T-helper 22 cell (primary cell): ENCODE data around the gene CASD1.

Experiments used
- DNase-seq: peaks from one replicate; pipeline ENCODE4 v3.0.0-alpha.2; 2020; ENCODE audit warnings: low read depth

The CASD1 gene

DNA sequence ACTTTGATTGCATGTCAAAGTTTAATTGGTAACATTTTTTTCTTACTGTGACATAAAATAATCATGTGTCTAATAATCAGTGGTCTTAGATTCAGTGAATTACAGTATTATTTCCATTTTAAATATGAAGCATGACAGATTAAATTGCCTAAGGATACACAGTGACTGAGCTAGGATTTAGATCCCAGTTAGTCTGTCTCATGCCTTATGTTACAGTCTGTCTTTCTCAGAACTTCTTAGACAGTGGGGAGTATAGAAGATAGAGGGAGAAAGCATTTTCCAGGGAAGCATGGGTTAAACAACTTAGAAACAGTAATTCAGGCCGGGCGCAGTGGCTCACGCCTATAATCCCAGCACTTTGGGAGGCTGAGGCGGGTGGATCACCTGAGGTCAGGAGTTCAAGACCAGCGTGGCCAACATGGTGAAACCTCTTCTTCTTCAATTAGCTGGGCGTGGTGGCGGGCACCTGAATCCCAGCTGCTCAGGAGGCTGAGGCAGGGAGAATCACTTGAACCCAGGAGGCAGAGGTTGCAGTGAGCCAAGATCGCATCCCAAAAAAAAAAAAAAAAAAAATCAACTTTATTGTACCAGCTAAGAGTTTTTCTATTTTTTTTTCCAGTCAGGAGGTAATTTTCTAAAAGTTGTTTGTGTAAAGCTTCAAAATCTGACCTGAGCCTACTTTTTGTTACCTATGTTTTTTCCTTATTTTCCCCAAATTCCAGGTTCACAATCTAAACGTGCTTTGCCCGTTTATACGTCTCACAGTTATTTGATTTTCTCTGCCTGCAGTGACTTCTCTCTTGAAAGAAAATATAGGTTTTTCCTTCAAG lies 3.3 kb downstream of the CASD1 start:
- DNase-seq: no peak

DNA sequence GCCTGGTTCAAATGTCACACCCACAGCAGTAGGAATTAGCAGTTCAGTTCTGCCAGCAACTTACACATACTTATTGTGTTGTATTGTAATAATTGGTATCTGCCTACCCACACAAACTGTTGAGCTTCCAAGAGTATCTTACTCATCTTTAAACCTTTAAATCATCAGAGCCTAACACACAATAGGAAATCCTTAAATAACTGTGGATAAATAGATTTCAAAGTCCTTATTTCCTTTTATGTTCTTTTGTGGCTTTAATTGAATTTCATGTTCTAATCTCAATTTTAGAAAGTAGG lies 3.9 kb downstream of the CASD1 start:
- no peak for DNase-seq

DNA sequence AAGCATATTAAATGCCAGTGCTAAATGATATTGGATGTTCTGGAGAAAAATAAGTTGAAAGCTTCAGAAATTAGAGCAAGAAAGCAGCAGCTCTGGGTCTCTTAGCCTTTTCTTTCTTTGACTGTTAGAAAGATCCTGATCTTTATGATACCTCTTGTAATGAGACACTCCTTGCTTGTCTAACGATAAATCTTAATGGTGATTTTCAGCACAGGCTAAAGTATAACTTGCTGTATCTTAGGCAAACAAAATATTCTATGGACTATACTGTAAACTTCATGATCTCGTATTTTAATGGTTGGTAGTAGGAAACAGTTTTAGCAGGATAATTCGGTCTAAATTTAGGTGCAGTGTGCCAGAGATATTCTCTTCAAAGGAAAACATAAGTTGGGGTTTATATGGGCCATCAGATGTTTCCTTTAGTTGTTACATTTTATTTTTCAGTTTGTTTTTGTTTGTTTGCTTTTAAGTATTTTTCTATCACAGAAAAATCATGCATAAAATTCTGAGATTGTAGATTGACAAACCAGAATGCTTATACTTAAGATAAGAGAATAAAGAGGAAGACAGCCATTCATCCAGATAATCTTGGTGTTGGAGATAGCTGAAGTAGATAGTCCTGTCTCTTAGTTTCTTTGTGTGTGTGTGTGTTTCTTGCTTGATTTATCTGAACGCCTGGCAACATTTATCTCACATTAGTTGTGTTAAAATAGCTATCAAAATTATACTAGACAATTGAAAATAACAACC lies 4.7 kb downstream of the CASD1 start:
- DNase-seq: no peak

DNA sequence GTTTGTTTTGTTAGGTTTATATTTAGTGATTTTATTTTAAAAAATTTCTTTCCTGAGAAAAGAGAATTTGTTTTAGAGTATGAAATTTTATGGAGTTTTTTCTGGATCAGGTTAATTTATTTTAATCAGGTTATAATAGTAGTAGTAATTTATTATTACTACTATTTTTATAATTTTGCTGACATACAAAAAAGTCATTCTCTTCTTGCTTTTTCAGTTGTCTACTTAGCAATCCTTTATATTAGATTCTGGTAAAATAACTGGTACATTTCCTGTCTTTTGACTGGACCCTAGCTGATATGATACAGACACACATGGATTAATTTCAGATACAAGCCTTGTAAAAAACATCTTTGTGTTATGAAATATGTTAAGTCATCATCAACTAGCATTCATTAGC lies 5.3 kb downstream of the CASD1 start:
- no peak for DNase-seq

DNA sequence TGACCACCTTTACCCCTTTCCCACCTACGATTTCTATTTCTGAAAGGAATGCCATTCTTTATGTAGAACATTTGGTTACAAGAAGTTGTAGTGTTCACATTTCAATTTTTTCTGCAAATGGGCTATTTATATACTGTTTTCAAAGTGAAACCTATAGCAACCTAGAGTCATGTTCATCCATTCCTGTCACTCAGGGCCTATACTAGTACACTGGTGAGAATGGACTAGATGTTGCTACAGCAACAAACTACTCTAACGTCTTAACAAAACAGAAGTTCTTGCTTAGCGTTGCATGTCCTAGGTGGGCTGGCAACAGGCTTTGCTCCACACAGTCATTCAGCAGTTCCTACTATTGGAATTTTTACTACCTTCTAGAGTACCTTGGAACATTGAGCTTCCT lies 16.3 kb downstream of the CASD1 start:
- no peak for DNase-seq

DNA sequence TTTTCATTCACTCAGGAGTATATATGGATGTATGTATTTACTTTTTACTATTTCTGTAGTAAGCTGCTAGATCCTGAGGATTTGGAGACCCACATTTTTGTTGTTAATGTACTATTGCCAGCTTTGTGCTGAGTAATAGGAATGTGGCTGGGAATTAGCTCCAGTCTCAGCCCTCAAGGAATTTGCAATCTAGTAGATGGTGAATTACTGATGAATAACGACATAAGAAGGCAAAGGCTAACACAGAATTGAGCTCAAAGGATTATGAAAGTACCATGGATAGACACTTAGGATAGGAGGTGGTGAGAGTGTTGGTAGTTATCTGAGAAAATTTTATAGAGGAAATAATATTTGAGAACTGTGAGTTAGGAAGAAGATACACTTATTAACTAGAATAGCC lies 19.9 kb downstream of the CASD1 start:
- DNase-seq: no peak

DNA sequence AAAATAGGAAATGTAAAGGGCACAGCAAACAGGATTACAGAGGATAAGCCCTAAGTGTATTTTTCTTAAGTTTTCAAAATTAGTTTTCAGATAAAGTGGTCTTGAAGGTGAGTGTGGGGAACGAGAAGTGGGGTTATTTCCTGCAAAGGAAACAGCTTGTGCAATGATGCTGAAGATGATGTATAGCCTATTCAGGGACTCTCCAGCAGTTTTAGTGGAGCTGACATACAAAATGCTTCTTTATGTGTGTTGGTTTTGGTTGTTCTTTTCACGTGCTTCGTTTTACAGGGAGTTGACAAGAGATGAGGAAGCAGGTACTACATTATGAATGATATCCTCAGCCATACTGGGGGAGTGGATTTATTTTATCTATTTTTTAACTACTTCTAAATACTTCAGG lies 20.5 kb downstream of the CASD1 start:
- no peak for DNase-seq

DNA sequence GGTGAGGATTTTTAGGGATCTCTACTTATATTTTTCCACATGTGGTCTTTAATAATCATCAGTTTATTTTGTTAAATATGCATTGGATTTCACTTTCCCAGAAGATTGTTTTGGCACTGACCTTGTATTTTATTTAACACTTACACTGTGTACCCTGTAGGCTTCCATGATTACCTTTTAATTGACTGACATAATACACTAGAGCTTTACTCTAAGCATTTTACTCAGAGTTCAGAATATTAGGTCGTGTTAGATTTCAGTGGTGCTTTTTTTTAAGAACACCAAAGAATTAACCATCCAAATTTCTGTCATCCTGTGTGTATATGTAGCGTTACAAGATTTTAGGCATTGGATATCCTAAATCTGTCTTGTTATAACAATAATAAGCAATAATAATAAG lies 23.1 kb downstream of the CASD1 start:
- DNase-seq: no peak

DNA sequence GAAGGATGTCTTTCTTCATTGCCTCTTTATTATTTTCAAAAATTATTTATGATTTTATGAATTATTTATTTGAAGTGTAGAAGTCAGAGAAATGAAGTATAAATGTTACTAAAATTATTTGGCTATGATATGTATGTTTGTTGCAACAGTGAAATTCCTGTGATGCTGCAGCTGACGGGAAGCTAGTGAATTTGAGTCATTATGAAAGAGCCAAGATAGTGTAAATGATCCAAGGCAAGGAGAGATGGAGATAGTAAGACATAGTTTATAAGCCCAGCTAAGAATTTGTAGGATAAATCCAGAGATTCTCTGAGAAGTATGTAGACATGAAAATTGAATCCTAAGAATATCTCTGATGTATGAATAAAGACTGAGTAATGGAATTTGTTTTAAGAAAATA lies 30.8 kb downstream of the CASD1 start:
- no peak for DNase-seq

DNA sequence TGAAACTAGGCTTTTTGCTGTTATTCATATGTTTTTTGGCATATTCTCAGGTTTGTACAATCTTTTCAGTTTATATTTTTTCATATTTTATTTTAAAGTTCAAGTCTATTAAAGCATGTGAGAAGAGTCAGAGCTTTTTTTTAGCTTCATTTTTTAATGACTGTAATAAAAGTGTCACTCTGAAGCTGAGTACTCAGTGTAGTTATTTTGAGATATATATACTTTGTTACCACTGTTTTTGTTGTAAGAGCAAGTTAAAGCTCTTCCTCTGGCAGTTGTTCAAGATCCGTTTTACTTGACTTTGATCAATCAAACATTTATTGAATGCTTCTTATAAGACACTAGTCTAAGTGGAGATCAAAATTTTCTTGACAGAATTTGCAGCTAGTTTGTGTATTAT lies 37.5 kb downstream of the CASD1 start:
- DNase-seq: no peak

DNA sequence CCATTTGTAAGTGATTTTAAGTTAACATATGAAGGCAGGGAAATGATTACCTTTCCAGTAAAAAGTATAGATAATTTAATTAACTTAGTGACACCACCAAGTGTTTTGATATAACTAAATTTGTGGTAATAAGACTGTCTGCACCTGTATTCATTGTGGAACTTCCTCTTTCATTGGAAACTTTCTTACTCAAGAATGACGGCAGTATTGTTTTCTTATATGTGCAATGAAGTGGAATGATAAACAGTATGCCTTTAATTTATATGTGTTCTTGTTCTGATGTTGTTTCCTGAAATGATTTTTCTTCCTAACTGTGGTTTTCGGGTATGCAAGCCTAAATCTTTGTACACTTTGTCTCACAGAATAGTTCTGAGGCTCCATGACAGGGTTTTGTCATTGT lies 46.4 kb downstream of the CASD1 start:
- no peak for DNase-seq

DNA sequence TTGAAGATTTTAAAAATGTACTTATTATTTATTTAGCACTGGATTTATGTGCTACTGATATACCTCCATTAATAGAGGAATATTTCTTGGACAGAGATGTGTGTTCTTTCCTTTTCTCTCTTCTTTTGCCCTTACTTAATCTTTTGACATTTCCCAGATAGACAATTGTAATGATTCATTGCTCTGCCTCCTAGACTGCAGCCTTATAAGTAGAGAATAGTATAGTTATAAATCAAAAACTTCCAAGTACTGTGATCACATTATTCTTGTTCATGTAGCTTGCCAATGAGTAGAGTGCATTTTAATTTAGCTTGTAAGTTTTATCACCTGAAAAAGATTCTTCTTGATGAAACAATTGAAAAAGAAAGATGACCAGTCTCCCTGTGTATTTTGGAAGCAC lies 47.6 kb downstream of the CASD1 start:
- no peak for DNase-seq

DNA sequence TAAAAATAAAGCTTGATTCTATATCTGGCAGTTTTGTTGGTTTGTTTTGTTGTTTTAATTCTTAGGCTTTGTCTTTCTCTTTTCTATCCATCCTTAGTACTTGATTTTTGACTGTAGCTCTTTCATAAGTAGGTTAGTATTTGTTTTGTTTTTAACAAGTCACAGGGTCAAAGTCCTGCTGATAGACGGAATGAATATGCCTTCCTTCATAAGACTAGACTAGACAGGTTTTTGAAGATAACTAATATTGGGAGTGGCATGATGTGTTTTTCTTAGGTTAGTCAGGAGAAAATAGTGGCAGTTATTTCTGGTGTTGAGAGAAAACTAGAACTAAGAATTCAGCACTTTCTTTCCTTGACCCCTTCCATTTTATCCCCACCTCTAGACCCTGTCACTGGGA lies 50.4 kb downstream of the CASD1 start:
- no peak for DNase-seq

DNA sequence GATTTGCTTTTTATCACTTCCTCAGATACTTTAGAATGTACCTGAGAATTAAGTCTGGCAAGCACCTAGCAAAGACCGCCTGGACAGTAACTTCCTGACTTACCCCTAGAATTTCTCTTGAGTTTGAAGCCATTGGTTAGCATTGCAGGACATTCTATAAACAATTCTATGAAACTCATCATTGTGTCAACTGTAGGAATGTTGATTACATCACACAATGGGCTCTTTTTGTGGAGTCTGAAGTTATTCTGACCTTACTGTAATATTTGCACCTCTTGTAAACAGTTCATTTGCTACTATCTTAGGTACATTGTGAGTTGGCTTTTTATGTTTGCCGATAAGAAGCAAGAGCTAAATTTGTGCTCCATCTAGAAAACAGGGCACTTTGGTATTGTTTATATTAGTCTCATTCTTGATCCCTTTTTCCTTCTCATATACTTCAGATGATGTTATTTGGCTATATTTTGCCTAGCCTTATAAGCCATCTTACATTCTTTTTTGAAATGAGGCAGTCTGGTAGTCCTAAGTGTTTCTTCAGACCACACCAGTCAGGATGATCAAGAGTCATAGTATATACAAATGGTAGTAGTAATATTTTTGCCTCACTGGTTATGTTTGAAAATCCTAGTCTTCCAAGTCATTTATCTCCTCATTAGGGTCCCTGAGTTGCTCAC lies 52.4 kb downstream of the CASD1 start:
- DNase-seq: no peak

DNA sequence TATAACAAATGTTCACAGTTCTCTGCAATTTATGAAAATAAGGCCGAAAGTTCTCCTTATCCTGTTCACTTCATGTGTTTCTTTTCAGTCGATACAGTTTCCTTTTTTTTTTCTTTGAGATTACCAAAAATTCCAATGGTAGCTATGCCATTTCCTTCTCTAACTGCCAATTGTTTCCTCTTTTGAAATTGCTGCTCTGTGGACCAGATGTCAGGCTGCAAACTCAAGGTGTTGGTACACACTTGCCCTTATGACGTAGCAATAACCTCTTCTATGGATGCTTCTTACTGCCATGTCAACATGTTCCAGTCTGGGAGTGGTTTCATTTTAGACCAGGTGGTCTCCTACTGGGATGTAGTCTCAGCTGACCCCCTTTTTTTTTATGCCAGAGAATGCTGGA lies 52.9 kb downstream of the CASD1 start:
- DNase-seq: no peak

DNA sequence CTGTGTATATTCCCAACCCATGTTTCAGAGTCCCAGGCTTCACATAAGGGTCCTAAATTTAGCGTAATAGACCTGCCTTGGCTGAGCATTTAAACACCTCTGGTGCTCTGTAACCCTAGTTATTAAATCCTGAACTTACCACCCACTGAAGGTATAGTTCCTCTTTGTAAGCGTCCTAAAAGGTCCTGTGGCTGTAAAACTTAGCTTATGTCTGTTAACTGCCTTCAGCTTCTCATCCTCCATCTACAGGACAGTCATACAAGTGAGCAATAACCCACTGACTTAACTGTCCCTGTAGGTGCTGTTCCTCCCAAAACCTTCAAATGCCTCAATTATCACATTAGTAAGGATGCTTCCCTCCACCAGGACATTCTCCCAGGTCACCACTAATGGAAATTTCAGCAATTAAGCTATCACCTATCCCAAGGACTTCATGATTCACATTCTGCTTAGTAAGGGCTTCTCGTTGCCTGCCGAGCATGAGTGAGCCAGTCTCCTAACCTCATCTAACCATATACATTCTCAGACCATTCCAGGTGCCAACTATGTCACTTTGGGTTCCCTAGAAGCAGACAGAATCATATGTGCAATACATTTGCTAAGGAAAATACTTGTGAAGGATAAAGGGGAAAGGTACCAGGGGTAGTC lies 55.8 kb downstream of the CASD1 start:
- DNase-seq: no peak

DNA sequence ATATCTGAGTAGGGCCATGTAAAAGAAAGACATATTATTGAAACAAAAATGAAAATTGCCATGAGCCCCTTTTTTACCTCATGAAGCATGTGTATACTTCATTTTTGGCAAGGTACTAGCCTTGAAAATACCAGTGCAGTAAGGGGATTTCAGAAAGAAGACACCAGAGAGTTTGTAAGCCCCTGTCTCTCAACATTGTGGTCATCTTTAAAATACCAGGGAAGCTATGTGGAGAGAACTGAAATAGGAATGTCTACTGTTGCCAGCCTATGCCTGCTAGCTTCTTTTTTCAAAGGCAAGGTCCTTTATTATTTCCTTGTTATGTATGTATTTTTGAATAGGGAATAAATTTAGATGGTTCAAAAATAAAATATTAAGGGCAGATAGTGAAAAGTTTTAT lies 57.8 kb downstream of the CASD1 start:
- no peak for DNase-seq

DNA sequence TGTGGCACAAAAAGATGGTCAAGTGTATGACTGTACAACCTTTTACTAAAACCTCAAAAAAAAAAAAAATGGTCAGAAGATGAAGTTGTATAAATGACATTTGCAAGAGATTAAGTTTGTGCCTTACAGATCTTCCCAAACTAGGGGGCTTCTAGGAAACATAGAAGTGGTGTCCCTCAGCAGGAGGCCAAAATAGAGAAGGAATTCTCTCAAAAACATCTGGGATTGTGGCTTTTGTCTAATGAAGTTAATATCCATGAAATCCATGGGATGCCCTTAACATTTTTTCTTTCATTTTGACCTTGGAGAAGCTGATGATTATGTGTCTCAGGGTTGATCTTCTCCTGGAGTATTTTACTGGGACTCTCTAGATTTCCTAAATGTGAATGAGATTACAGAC lies 62.2 kb downstream of the CASD1 start:
- no peak for DNase-seq

DNA sequence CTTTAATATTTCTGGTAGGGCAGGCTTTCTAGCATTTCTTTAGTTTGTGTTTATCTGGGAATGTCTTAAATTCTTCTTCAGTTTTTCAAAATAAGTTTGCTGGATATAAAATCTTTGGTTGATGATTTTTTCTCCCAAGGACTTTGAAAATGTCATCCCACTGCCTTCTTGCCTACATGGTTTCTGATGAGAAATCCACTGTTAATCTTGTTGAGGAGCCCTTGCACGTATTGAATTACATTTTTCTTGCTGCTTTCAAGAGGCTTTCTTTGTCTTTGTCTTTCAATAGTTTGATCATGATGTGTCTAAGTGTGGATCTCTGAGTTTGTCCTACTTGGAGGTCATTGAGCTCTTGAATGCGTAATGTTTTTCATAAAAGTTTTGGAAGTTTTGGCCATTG lies 66.0 kb downstream of the CASD1 start:
- DNase-seq: no peak

DNA sequence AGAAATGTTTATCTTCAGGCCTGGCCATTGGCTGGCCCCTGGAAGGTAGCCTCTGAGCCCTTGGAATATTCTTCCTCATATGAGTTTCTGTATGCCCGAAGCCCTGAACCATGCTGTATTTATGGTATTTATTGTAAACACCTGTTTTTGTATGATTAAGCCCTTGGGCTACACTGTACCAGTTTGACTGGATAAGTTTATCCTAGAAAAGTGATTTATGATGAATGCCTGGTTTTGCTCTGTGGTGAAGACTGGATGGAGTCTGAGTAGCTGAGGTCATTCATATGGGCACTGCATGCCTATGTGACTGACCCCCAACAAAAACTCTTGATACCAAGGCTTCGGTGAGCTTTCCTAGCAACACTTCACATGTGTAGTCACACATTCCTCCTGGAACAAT lies 66.7 kb downstream of the CASD1 start:
- no peak for DNase-seq

DNA sequence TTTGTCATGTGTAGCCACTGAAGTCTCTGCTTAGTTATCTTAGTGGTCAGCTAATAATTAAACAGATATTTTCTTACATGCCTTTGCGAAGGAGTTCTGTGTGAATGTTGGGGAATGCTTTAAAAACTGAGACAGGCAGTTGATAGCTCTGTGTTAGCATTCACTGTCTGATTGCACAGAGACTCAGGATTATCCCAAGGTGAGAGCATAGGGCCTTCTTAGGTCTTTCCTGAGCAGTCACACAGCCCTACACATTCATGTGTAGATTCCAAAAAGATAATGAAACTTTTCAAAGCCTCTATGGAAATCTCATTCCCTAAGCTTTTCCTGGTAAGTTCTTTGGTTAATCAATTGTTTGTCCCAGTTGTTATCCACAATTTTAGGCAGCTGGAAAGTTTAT lies 67.7 kb downstream of the CASD1 start:
- no peak for DNase-seq

DNA sequence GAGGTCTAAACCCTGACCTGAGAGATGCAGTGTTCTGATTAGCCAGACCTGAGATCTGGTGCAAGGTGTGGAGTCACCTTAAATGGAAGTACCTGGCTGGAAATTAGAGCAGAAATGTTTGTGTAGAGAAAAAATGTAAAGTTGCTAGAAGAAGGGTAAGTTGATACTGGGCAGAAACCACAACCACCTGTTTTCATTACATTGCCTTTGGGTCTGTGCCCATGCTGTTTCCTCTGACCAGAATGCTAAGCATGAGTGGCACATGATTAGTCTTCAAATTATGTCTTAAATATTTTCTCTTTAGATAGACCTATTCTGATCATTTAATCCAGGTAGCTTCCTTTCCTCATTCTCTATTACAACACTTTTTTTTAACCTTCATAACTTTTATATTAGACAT lies 69.0 kb downstream of the CASD1 start:
- no peak for DNase-seq

DNA sequence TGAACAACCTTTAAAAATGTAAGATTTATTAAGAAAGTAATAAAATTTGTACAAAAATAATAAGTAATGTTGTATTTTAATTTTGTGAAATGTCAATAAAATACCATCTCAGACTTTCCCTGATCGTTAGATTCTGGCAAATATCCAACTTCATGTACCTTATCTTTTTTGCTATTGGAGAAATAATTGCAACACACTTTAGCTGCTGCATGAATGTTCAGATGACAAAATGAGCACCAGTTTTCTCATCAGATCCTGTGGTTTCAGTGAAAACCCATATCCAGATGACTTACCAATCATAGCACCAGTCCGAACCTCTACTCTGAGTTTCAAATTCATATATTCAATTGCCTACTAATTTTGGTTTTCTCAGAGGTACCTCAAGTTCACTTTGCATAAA lies 69.9 kb downstream of the CASD1 start:
- DNase-seq: no peak
